KMS-11 (cell line): ENCODE measurements around the gene MACROD1.

Experiments used
- H2AFZ ChIP-seq: fragments of 200-600 bp; sonication (generic); 2 replicates; pipeline ENCODE4 v1.6.1; 2016; ENCODE audit warnings: antibody characterized with exemption, mixed run types, low read depth
- H3K27ac ChIP-seq: fragments of 200-600 bp; sonication (generic); 2 replicates; pipeline ENCODE4 v1.6.1; 2016; ENCODE audit warnings: mild to moderate bottlenecking, mixed run types
- H3K27me3 ChIP-seq: fragments of 200-600 bp; sonication (generic); 2 replicates; pipeline ENCODE4 v1.6.1; 2017; ENCODE audit warnings: mild to moderate bottlenecking, low read depth, mixed run types, moderate library complexity; ENCODE audit not compliant: insufficient read depth
- H3K36me3 ChIP-seq: fragments of 200-600 bp; sonication (generic); 2 replicates; pipeline ENCODE4 v1.6.1; 2017; ENCODE audit warnings: mild to moderate bottlenecking, mixed run types; ENCODE audit not compliant: insufficient read depth
- H3K4me1 ChIP-seq: fragments of 200-600 bp; sonication (generic); 2 replicates; pipeline ENCODE4 v1.6.1; 2016; ENCODE audit warnings: mild to moderate bottlenecking, low read depth, mixed run types; ENCODE audit not compliant: poor library complexity, severe bottlenecking
- H3K4me2 ChIP-seq: fragments of 200-600 bp; sonication (generic); 2 replicates; pipeline ENCODE4 v1.7.0; 2016; ENCODE audit warnings: mild to moderate bottlenecking, mixed run types
- H3K4me3 ChIP-seq: fragments of 200-600 bp; sonication (generic); IDR thresholded peaks from 2 replicates; pipeline ENCODE4 v1.6.1; 2017; ENCODE audit warnings: low read depth, low read length, mixed read lengths; ENCODE audit not compliant: insufficient read depth
- H3K79me2 ChIP-seq: fragments of 200-600 bp; sonication (generic); 2 replicates; pipeline ENCODE4 v1.6.1; 2016; ENCODE audit warnings: low read depth, mixed run types; ENCODE audit not compliant: insufficient read depth
- H3K9ac ChIP-seq: fragments of 200-600 bp; sonication (generic); 2 replicates; pipeline ENCODE4 v1.6.1; 2016; ENCODE audit warnings: mild to moderate bottlenecking, mixed run types
- H4K20me1 ChIP-seq: fragments of 200-600 bp; sonication (generic); 2 replicates; pipeline ENCODE4 v1.6.1; 2016; ENCODE audit warnings: mild to moderate bottlenecking, mixed run types; ENCODE audit not compliant: insufficient read depth
- TF ChIP-seq, protein P1 (sequence below): fragments of 200-600 bp; sonication (generic); conservative IDR thresholded peaks from 2 replicates; pipeline ENCODE4 v1.6.1; 2017; ENCODE audit warnings: low read depth, mild to moderate bottlenecking, antibody characterized with exemption, low read length, moderate library complexity, mixed read lengths

Gene MACROD1

DNA sequence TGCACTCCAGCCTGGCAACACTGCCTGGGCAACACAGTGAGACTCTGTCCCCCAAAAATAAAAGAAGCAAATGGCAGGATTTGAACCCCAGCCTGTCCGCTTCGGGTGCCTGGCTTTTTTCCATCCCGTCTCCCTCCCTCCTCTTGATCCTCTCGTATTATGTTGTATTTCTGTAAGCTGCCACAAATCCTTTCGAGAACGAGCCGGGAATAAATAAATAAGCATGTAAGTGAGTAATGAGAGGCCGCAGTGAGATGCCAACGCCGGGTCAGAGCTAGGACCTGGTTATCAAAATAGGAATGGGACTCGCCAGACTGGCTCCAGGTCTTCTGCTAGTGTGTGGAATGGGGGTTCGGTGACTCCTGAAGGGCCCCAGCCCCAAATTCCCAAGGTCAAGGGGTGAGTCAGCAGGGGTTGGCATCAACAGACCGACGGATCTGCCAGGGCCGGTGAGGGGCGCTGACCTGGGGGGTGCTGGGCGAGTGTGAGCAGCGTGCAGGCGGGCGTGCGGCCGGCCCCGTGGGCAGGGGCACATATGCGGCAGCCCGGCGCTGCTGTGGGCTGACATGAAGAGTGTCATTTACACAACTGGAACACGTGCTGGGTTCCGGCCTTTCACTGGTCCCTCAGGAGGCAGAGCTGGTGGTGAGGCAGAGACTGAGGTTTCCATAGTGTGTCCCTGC is 82.4 kb downstream of the MACROD1 start:
- Histone ChIP-seq H3K9ac (no peak overlapping the region), H3K27me3 (no peaks in the 10 kb centered on the region), H3K27ac (no peak overlapping the region), H2AFZ (no peak overlapping the region), H3K4me2 (no peak overlapping the region), H3K4me1 (no peaks in the 10 kb centered on the region), H4K20me1 (no peaks in the 10 kb centered on the region), H3K36me3 (no peaks in the 10 kb centered on the region), H3K4me3 (no peak overlapping the region), H3K79me2 (no peaks in the 10 kb centered on the region)
- TF ChIP-seq, protein P1, sequence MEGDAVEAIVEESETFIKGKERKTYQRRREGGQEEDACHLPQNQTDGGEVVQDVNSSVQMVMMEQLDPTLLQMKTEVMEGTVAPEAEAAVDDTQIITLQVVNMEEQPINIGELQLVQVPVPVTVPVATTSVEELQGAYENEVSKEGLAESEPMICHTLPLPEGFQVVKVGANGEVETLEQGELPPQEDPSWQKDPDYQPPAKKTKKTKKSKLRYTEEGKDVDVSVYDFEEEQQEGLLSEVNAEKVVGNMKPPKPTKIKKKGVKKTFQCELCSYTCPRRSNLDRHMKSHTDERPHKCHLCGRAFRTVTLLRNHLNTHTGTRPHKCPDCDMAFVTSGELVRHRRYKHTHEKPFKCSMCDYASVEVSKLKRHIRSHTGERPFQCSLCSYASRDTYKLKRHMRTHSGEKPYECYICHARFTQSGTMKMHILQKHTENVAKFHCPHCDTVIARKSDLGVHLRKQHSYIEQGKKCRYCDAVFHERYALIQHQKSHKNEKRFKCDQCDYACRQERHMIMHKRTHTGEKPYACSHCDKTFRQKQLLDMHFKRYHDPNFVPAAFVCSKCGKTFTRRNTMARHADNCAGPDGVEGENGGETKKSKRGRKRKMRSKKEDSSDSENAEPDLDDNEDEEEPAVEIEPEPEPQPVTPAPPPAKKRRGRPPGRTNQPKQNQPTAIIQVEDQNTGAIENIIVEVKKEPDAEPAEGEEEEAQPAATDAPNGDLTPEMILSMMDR = no peak

GRCh38 chr11:64081745-64082442 is 84.0 kb downstream of the MACROD1 start:
- H3K79me2 ChIP-seq = no peaks in the 10 kb centered on the region
- no peak overlapping the region for H3K4me2 ChIP-seq
- TF ChIP-seq, protein P1 = no peak
- no peak overlapping the region for H3K4me3 ChIP-seq
- no peak overlapping the region for H3K9ac ChIP-seq
- H2AFZ ChIP-seq = no peak overlapping the region
- no peaks in the 10 kb centered on the region for H4K20me1 ChIP-seq
- H3K36me3 ChIP-seq = no peaks in the 10 kb centered on the region
- no peak overlapping the region for H3K27ac ChIP-seq
- H3K4me1 ChIP-seq = no peaks in the 10 kb centered on the region
- no peaks in the 10 kb centered on the region for H3K27me3 ChIP-seq

DNA sequence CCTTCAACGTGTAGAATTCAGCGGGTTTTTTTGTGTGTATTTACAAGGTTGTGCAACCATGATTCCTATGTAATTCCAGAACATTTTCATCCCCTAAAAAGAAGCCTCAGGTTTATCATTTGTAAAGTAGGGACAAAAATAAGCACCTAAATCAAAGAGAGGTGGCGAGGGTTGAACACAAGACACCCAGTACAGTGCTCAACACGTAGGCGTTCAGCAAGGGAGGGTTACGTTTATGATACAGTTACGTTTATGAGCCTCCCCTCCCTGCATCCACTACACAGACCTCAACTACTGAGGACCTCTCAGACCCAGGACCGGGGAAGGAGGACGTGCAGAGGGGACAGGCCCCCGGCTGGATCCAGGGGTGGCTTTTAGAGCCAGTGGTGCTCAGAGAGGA is 85.5 kb downstream of the MACROD1 start:
- Histone ChIP-seq H3K4me3 (no peak overlapping the region), H2AFZ (no peak overlapping the region), H4K20me1 (no peaks in the 10 kb centered on the region), H3K27me3 (no peaks in the 10 kb centered on the region), H3K79me2 (no peaks in the 10 kb centered on the region), H3K36me3 (no peaks in the 10 kb centered on the region), H3K4me2 (no peak overlapping the region), H3K27ac (no peak overlapping the region), H3K4me1 (no peaks in the 10 kb centered on the region), H3K9ac (no peak overlapping the region)
- TF ChIP-seq, protein P1 = no peak

- TF ChIP-seq, protein P1 = no peak
- H3K4me1 ChIP-seq = no peaks in the 10 kb centered on the region
- no peaks in the 10 kb centered on the region for H4K20me1 ChIP-seq
- no peak overlapping the region for H3K27ac ChIP-seq
- no peaks in the 10 kb centered on the region for H3K27me3 ChIP-seq
- no peak overlapping the region for H3K9ac ChIP-seq
- H3K79me2 ChIP-seq = no peaks in the 10 kb centered on the region
- no peak overlapping the region for H2AFZ ChIP-seq
- H3K4me2 ChIP-seq = no peak overlapping the region
- no peak overlapping the region for H3K4me3 ChIP-seq
- no peaks in the 10 kb centered on the region for H3K36me3 ChIP-seq
Measured at GRCh38 chr11:64078905-64079304, 87.0 kb downstream of the MACROD1 start.
